ENCODE results near the gene PPP1R2B.
"Not testable (repeated sequence)": the region's sequence is repeated elsewhere in the genome, so short reads cannot be mapped to it uniquely, and the experiment has no call there.

PPP1R2B gene

GRCh38 chr5:156834916-156835315 lies 15.2 kb upstream of the PPP1R2B start:
- ChIA-PET POLR2A (ENCODE audit: low non-redundant PET) (no interaction called here), CTCF (no interaction called here)
- no peak overlapping the region for H3K27ac ChIP-seq
- no peak for DNase-seq (ENCODE audit: low spot score)
- no peak for TF ChIP-seq CTCF (conservative IDR thresholded peaks at IDR 0.05; ENCODE audit: low read depth)

- DNase-seq (ENCODE audit: low spot score), result no peak
- POLR2A ChIA-PET (ENCODE audit: low non-redundant PET), result no interaction called here
- TF ChIP-seq CTCF (conservative IDR thresholded peaks at IDR 0.05; ENCODE audit: low read depth), result no peak
- H3K27ac ChIP-seq, result no peak overlapping the region
- CTCF ChIA-PET, result interaction anchor here (0.5 kb wide), 1 partner anchor 86 kb away, joined by 5 read pairs; no protein-coding TSS in a partner anchor
Observed at GRCh38 chr5:156835905-156836304, 14.2 kb upstream of the PPP1R2B start.

- ChIA-PET CTCF (interaction anchor here (0.6 to 0.7 kb wide), 3 partner anchors 35 to 493 kb away, joined by 3 to 5 read pairs (median 4); no protein-coding TSS in a partner anchor), POLR2A (ENCODE audit: low non-redundant PET) (no interaction called here)
- H3K27ac ChIP-seq, result no peak overlapping the region
- no peak for TF ChIP-seq CTCF (conservative IDR thresholded peaks at IDR 0.05; ENCODE audit: low read depth)
- no peak for DNase-seq (ENCODE audit: low spot score)
Observed at GRCh38 chr5:156836846-156837245, 13.2 kb upstream of the PPP1R2B start.

- no peak overlapping the region for H3K27ac ChIP-seq
- no peak for DNase-seq (ENCODE audit: low spot score)
- no peak for TF ChIP-seq CTCF (conservative IDR thresholded peaks at IDR 0.05; ENCODE audit: low read depth)
- POLR2A ChIA-PET (ENCODE audit: low non-redundant PET), result no interaction called here
- CTCF ChIA-PET, result interaction anchor here (0.7 kb wide), 1 partner anchor 1739 kb away, joined by 3 read pairs; no protein-coding TSS in a partner anchor
Observed at GRCh38 chr5:156838961-156839360, 11.1 kb upstream of the PPP1R2B start.

GRCh38 chr5:156841737-156842136 lies 8.4 kb upstream of the PPP1R2B start:
- H3K27ac ChIP-seq, result no peak overlapping the region
- no peak for TF ChIP-seq CTCF (conservative IDR thresholded peaks at IDR 0.05; ENCODE audit: low read depth)
- ChIA-PET CTCF (no interaction called here), POLR2A (ENCODE audit: low non-redundant PET) (no interaction called here)
- no peak for DNase-seq (ENCODE audit: low spot score)

- POLR2A ChIA-PET (ENCODE audit: low non-redundant PET), result no interaction called here
- TF ChIP-seq CTCF (conservative IDR thresholded peaks at IDR 0.05; ENCODE audit: low read depth), result no peak
- H3K27ac ChIP-seq, result no peak overlapping the region
- no peak for DNase-seq (ENCODE audit: low spot score)
- CTCF ChIA-PET, result interaction anchor here (0.6 kb wide), 1 partner anchor 87 kb away, joined by 3 read pairs; no protein-coding TSS in a partner anchor
Observed at GRCh38 chr5:156846914-156847313, 3.2 kb upstream of the PPP1R2B start.

GRCh38 chr5:156848447-156848846 lies 1.6 kb upstream of the PPP1R2B start:
- CTCF ChIA-PET; DNase-seq (ENCODE audit: low spot score): not testable (repeated sequence)

More at GRCh38 chr5:156848447-156848846, 1.6 kb upstream of the PPP1R2B start:
- POLR2A ChIA-PET (ENCODE audit: low non-redundant PET); H3K27ac ChIP-seq: not testable (repeated sequence)
